Vagina (tissue), 2 donors: Measurements from ENCODE around the gene ENPEP. TPM values are rescaled to one million over a fixed set of nuclear protein-coding genes. Genes with fewer than 3 reads are reported as not detected.
A peak's percentile ranks its signal among the peaks of the same experiment; 100 is the strongest.

Experiments used
- DNase-seq, 2 donors: peaks; one replicate each; pipeline ENCODE4 v3.0.0-alpha.2; 2017; ENCODE audit errors: extremely low spot score in 2 of 2
- H3K27ac ChIP-seq: fragments of 200-600 bp; sonication (generic); one replicate; pipeline ENCODE4 v1.5.1; 2019
- H3K27me3 ChIP-seq: fragments of 200-600 bp; sonication (generic); one replicate; pipeline ENCODE4 v1.5.1; 2019
- H3K36me3 ChIP-seq, 2 donors: fragments of 200-600 bp; sonication (generic); one replicate each; pipeline ENCODE4 v1.5.1; 2017 to 2019
- H3K4me1 ChIP-seq: fragments of 200-600 bp; sonication (generic); one replicate; pipeline ENCODE4 v1.5.1; 2019
- H3K4me3 ChIP-seq, 2 donors: fragments of 200-600 bp; sonication (generic); 1 replicate in 1 of 2; 2 replicates in 1 of 2; pipeline ENCODE4 v1.5.1; 2016 to 2019
- H3K9me3 ChIP-seq: fragments of 200-600 bp; sonication (generic); one replicate; pipeline ENCODE4 v1.5.1; 2019
- POLR2A ChIP-seq, 2 donors: fragments of 450-650 bp; IDR thresholded peaks; one replicate each; pipeline ENCODE4 v1.6.1; 2017; ENCODE audit warnings: antibody characterized with exemption in 2 of 2, mild to moderate bottlenecking in 2 of 2, moderate library complexity in 2 of 2
- POLR2AphosphoS5 ChIP-seq, 2 donors: sonication (generic); formaldehyde crosslinking; IDR thresholded peaks; one replicate each; pipeline ENCODE4 v1.9.0; 2017; ENCODE audit warnings: antibody characterized with exemption in 2 of 2, mild to moderate bottlenecking in 2 of 2, low read depth in 1 of 2; ENCODE audit not compliant: insufficient read depth in 1 of 2
- intact Hi-C: fragments of 100-400 bp; cut with DNase I; formaldehyde crosslinking; loops from one replicate; pipeline ENCODE4 v1.15.1; 2023
- total RNA-seq: library from RNA; depleted of rRNA; stranded (reverse); fragments of >200 nt; gene quantifications from one replicate; pipeline ENCODE4 v1.2.3, GENCODE V29; 2016
- TF ChIP-seq, protein P1 (sequence below), 3 experiments: fragments of 450-650 bp in 2 of 3; fragments of 200-600 bp in 1 of 3; sonication (generic) in 1 of 3; IDR thresholded peaks; one replicate each; pipeline ENCODE4 v1.5.1; 2017 to 2019; ENCODE audit warnings: antibody characterized with exemption in 3 of 3, mild to moderate bottlenecking in 2 of 3, moderate library complexity in 2 of 3

The ENPEP gene
- total RNA-seq, 1 donor from 2014 or later, result 5.2 TPM

DNA sequence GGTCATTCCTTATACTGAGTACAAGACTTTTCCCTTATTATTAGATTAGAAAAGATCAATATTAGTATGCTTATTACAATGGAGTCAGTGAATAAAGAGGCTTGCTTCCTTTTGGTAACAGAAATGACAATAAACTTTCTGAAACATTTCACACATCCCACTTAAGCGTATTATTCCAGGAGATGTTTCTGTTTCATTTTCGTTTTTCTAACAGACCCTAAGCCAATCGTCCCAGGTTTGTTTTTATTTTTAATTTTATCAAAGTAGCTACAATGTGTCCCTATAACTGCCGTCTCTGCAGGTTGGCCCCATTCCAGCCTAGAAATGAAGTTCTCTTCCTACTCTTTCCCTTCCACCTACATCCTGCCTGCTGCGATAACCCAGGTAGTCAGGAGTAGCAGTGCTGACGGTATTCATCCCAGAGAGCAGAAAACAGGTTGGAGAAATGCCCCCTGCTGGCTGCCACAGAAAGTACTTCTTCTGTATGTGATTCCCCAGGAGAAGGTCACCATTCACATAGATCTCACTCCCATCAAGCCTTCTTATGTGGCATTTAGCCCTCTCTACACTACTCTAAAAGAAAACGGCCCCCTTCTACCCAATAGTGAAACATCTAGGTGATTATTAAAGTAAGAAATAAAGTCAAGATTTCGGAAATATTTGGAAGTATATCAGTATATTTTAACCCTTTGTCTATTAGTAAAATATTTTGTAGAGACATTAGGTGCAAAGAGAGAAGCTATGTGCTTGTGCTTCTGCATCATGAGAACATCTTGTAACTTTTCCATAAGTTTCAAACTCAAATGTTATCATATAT is 40.4 kb downstream of the ENPEP start:
- H3K27ac ChIP-seq, result peak overlapping the region; percentile 14
- peak overlapping the region; percentile 27 to 39 for H3K4me3 ChIP-seq
- H3K36me3 ChIP-seq, result no peaks in the 10 kb centered on the region
- intact Hi-C loops, result loop anchor here (5.0 kb wide), 1 partner anchor 519 kb away; no protein-coding TSS in a partner anchor
- no peaks in the 10 kb centered on the region for H3K4me1 ChIP-seq
- H3K9me3 ChIP-seq, result no peaks in the 10 kb centered on the region
- TF ChIP-seq, protein P1, sequence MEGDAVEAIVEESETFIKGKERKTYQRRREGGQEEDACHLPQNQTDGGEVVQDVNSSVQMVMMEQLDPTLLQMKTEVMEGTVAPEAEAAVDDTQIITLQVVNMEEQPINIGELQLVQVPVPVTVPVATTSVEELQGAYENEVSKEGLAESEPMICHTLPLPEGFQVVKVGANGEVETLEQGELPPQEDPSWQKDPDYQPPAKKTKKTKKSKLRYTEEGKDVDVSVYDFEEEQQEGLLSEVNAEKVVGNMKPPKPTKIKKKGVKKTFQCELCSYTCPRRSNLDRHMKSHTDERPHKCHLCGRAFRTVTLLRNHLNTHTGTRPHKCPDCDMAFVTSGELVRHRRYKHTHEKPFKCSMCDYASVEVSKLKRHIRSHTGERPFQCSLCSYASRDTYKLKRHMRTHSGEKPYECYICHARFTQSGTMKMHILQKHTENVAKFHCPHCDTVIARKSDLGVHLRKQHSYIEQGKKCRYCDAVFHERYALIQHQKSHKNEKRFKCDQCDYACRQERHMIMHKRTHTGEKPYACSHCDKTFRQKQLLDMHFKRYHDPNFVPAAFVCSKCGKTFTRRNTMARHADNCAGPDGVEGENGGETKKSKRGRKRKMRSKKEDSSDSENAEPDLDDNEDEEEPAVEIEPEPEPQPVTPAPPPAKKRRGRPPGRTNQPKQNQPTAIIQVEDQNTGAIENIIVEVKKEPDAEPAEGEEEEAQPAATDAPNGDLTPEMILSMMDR (IDR thresholded peaks at IDR 0.05), result peak; percentile 9 to 54 (median 32)
- no peak for TF ChIP-seq POLR2A (IDR thresholded peaks at IDR 0.05)
- peak in 1 of 2 donors; percentile 51 for TF ChIP-seq POLR2AphosphoS5 (IDR thresholded peaks at IDR 0.05; ENCODE audit: insufficient read depth in 1 of 2, low read depth in 1 of 2)
- no peak for DNase-seq
- no peaks in the 10 kb centered on the region for H3K27me3 ChIP-seq

DNA sequence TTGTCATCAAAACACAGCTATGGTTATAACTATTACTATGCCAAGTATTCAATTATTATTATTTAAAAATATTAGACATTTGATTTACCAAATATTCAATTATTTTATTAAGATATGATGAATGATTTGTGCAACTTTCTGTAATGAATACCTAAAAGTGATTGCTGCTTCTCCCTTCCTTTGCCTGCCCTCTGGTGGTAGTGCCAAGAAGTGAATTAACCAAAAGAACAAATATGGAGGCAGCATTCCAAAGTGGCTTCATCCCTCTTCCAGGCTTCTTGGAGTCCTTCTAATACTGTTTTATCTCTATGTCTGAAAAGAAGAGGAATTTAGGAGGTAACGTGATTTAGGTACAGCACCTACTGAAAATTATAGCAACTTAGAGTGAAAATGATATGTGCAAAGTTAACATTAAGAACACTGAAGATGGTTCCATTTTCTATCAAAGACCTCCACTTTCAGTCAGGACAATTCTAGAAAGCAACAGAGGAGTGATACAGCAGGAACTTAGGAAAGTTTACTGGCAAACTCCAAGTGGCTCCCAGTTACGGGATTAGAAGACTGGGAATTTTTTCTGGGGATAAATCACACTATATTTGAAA is 43.0 kb downstream of the ENPEP start:
- no peak for DNase-seq
- intact Hi-C loops, result loop anchor here (5.0 kb wide), 1 partner anchor 522 kb away; no protein-coding TSS in a partner anchor
- H3K4me1 ChIP-seq, result no peaks in the 10 kb centered on the region
- TF ChIP-seq POLR2AphosphoS5 (IDR thresholded peaks at IDR 0.05; ENCODE audit: insufficient read depth in 1 of 2, low read depth in 1 of 2) (no peak), POLR2A (IDR thresholded peaks at IDR 0.05) (no peak)
- TF ChIP-seq, protein P1 (IDR thresholded peaks at IDR 0.05), result peak in 2 of 3 experiments; percentile 27 to 36
- no peaks in the 10 kb centered on the region for H3K27me3 ChIP-seq
- no peaks in the 10 kb centered on the region for H3K9me3 ChIP-seq
- no peak overlapping the region for H3K4me3 ChIP-seq
- no peak overlapping the region for H3K27ac ChIP-seq
- H3K36me3 ChIP-seq, result no peaks in the 10 kb centered on the region

DNA sequence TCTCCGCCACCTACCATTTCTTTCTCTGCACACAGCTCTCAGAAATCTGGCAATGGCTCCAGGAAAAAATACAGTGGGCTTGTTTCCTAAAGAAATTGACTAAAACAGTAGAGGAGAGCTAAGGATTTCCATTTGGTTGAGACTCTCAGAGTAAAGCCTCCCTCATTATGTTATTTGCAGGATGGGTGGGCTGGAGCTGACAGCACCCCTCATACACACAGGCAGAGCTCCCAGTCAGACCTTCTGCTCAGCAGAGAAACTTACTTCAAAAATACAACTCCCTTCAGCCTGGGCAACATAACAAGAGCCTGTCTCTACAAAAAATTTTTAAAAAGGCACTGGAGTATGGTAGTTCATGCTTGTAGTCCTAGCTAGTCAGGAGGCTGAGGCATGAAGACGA is 44.9 kb downstream of the ENPEP start:
- H3K36me3 ChIP-seq, result no peaks in the 10 kb centered on the region
- no peaks in the 10 kb centered on the region for H3K4me1 ChIP-seq
- no peak overlapping the region for H3K27ac ChIP-seq
- no peak overlapping the region for H3K4me3 ChIP-seq
- DNase-seq, result no peak
- intact Hi-C loops, result no loop called here
- TF ChIP-seq POLR2AphosphoS5 (IDR thresholded peaks at IDR 0.05; ENCODE audit: insufficient read depth in 1 of 2, low read depth in 1 of 2) (no peak), POLR2A (IDR thresholded peaks at IDR 0.05) (no peak)
- TF ChIP-seq, protein P1 (IDR thresholded peaks at IDR 0.05), result no peak
- H3K9me3 ChIP-seq, result no peaks in the 10 kb centered on the region
- no peaks in the 10 kb centered on the region for H3K27me3 ChIP-seq

DNA sequence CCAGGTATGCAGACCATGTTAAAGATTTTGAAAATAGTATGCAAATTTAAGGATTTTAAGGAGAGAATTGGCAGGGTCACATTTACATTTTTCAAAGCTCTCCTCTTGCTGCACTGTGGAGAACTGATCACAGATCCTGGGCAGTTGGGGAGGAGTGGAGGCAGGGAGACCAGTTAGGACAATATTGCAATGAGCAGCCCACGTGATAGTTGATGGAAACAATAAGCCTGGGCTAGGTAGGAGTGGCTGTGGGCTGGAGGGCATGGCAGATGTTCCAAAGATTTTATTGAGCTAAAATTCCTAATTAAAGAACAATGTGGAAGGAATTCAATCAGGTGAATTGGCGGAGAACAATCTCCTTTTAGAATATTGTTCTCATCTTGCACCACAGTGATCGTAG is 50.6 kb downstream of the ENPEP start:
- no peak overlapping the region for H3K4me3 ChIP-seq
- no peaks in the 10 kb centered on the region for H3K9me3 ChIP-seq
- no peaks in the 10 kb centered on the region for H3K4me1 ChIP-seq
- H3K27ac ChIP-seq, result no peak overlapping the region
- no peak for DNase-seq
- H3K36me3 ChIP-seq, result no peaks in the 10 kb centered on the region
- intact Hi-C loops, result no loop called here
- H3K27me3 ChIP-seq, result no peaks in the 10 kb centered on the region
- TF ChIP-seq, protein P1 (IDR thresholded peaks at IDR 0.05), result no peak
- TF ChIP-seq POLR2A (IDR thresholded peaks at IDR 0.05) (no peak), POLR2AphosphoS5 (IDR thresholded peaks at IDR 0.05; ENCODE audit: insufficient read depth in 1 of 2, low read depth in 1 of 2) (no peak)

DNA sequence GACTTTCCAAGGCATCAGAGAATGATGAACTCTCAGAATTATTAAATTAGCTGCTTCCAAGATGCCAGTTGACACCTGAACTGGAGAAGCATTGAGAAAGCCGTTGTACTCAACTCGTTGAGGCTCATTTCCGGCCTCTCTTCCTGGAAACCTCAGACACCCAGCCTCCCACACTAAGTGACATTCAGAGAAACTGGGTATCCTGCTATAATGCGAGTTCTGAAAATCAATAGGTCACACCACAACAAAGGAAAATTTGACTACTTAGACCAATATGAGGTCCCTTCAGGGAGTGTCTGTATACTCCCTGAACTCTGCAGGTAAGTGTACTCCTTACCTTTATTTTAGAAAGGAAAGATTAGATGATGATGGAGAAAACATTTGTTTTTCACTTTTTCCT is 51.2 kb downstream of the ENPEP start:
- no peak for TF ChIP-seq POLR2AphosphoS5 (IDR thresholded peaks at IDR 0.05; ENCODE audit: insufficient read depth in 1 of 2, low read depth in 1 of 2)
- TF ChIP-seq POLR2A (IDR thresholded peaks at IDR 0.05), result no peak
- TF ChIP-seq, protein P1 (IDR thresholded peaks at IDR 0.05), result no peak
- H3K4me1 ChIP-seq, result no peaks in the 10 kb centered on the region
- no peak for DNase-seq
- H3K4me3 ChIP-seq, result no peak overlapping the region
- H3K27me3 ChIP-seq, result no peaks in the 10 kb centered on the region
- H3K36me3 ChIP-seq, result no peaks in the 10 kb centered on the region
- no peak overlapping the region for H3K27ac ChIP-seq
- no peaks in the 10 kb centered on the region for H3K9me3 ChIP-seq
- intact Hi-C loops, result no loop called here
